ENCODE data around the gene ZBTB7C. TPM values are rescaled to one million over a fixed set of nuclear protein-coding genes. Genes with fewer than 3 reads are reported as not detected.

The ZBTB7C gene
- polyA plus RNA-seq, 1 experiment, result not detected

DNA sequence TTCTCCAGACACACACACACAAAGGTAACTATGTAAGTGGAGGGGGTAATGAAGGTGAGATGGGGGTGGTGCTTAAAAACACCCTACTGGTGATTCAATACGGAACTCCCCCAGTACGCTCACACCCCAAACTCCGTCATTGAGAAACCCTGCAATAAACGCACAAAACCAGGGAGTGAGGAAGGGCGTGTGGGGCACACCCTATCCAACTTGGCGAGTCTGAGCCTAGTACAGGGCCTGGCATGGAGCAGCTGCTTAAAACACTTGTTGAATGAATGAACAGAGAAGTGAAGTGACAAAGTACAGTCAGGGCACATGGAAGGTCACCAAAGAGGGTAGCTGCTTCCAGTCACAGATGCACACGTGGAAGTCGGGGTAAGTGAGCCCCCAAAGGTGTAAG lies 331.9 kb downstream of the ZBTB7C start:
- no peak for DNase-seq (ENCODE audit: low read depth)
- ChIA-PET CTCF (no interaction called here), POLR2A (no interaction called here)
- TF ChIP-seq, protein P1, sequence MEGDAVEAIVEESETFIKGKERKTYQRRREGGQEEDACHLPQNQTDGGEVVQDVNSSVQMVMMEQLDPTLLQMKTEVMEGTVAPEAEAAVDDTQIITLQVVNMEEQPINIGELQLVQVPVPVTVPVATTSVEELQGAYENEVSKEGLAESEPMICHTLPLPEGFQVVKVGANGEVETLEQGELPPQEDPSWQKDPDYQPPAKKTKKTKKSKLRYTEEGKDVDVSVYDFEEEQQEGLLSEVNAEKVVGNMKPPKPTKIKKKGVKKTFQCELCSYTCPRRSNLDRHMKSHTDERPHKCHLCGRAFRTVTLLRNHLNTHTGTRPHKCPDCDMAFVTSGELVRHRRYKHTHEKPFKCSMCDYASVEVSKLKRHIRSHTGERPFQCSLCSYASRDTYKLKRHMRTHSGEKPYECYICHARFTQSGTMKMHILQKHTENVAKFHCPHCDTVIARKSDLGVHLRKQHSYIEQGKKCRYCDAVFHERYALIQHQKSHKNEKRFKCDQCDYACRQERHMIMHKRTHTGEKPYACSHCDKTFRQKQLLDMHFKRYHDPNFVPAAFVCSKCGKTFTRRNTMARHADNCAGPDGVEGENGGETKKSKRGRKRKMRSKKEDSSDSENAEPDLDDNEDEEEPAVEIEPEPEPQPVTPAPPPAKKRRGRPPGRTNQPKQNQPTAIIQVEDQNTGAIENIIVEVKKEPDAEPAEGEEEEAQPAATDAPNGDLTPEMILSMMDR (IDR thresholded peaks at IDR 0.05; ENCODE audit: insufficient read depth, low read depth, low read length), result no peak
- Histone ChIP-seq H3K36me3 (ENCODE audit: control insufficient read depth, insufficient read depth, low read length) (no peaks in the 10 kb centered on the region), H3K4me3 (ENCODE audit: low read depth, low read length) (no peak overlapping the region), H3K27me3 (ENCODE audit: control insufficient read depth, insufficient read depth, low read length) (peaks cover 6% of the 10 kb centered on the region; the same call in 1 of the 2 replicates)

DNA sequence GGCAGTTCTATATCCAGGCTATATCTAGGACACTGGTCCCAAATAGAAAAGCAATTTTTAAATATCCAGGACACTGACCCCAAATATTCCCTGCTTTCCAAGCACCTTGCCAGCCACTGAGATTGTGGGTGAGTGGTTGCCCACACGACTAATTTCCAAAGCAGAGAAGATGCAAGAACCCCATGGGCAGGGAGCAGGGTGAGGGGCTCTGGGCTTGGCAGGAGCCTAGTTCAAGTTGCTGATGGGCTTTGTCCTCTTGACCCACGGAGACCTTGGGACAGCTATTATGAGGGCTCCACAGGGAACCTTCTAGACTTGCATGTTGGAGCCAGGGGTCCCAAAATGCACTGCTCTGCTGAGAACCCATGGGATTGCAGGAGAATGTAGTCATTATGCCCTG lies 332.7 kb downstream of the ZBTB7C start:
- Histone ChIP-seq H3K27me3 (ENCODE audit: control insufficient read depth, insufficient read depth, low read length) (peaks cover 6% of the 10 kb centered on the region; the same call in 1 of the 2 replicates), H3K36me3 (ENCODE audit: control insufficient read depth, insufficient read depth, low read length) (no peaks in the 10 kb centered on the region), H3K4me3 (ENCODE audit: low read depth, low read length) (no peak overlapping the region)
- CTCF ChIA-PET, result no interaction called here
- DNase-seq (ENCODE audit: low read depth), result no peak
- POLR2A ChIA-PET, result no interaction called here
- TF ChIP-seq, protein P1 (IDR thresholded peaks at IDR 0.05; ENCODE audit: insufficient read depth, low read depth, low read length), result no peak

DNA sequence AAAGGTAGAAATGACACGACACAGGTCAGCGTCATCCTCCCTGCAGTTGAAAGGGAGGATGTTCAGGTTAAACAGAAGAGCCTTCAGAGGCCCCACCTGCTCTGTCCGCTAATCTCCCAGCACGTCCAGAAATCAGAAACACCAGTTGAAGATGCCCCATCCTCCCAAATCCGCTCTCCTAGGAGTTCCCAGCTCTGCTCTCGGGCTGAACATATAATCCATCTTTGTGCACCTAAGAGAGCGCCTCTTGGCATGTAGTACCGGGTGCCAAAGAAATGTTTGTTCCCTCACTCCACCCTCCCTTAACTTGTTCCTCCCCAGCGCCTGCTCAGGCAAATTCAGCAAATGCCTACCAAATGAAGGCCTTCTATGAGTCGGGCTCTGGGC lies 333.5 kb downstream of the ZBTB7C start:
- TF ChIP-seq, protein P1 (IDR thresholded peaks at IDR 0.05; ENCODE audit: insufficient read depth, low read depth, low read length), result no peak
- CTCF ChIA-PET, result no interaction called here
- peaks cover 6% of the 10 kb centered on the region; the same call in 1 of the 2 replicates for H3K27me3 ChIP-seq (ENCODE audit: control insufficient read depth, insufficient read depth, low read length)
- H3K36me3 ChIP-seq (ENCODE audit: control insufficient read depth, insufficient read depth, low read length), result no peaks in the 10 kb centered on the region
- H3K4me3 ChIP-seq (ENCODE audit: low read depth, low read length), result no peak overlapping the region
- no peak for DNase-seq (ENCODE audit: low read depth)
- POLR2A ChIA-PET, result no interaction called here

DNA sequence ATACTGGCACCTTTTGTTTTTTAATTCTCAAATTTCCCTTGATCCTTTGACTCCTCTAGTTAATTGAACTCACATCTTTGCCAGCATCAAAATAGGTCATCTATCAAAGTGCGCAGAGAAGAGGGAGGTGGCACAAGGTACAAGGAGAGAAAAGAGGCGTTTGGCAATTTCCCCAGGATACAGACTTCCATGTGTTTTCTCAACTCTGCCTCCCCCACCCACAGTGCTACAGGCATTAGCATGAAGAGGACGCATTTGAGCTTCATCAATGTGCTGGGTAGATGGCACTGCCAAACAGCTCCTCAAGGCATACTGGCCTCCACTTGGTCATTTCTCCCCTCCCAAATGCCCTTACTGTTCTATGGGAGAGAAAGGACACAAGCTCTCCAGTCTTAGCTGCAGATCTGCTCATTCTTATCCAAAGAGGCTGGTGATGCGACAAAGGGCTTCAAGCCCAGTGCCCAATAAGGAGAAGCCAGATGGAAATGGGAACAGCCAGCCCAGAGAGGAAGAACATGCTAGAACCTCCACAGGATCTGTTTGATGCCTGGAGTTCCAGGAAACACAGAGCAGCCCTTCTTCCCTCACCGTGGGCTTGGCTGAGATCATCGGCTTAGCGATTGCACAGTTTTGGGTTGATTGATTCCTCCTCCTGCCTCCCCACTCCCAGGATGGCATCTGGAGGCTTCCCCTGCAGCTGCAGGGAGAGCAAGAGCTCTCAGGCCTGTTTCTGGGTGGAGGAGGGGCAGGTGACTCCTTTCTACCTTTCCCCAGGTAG lies 334.1 kb downstream of the ZBTB7C start:
- no peak for DNase-seq (ENCODE audit: low read depth)
- POLR2A ChIA-PET, result no interaction called here

DNA sequence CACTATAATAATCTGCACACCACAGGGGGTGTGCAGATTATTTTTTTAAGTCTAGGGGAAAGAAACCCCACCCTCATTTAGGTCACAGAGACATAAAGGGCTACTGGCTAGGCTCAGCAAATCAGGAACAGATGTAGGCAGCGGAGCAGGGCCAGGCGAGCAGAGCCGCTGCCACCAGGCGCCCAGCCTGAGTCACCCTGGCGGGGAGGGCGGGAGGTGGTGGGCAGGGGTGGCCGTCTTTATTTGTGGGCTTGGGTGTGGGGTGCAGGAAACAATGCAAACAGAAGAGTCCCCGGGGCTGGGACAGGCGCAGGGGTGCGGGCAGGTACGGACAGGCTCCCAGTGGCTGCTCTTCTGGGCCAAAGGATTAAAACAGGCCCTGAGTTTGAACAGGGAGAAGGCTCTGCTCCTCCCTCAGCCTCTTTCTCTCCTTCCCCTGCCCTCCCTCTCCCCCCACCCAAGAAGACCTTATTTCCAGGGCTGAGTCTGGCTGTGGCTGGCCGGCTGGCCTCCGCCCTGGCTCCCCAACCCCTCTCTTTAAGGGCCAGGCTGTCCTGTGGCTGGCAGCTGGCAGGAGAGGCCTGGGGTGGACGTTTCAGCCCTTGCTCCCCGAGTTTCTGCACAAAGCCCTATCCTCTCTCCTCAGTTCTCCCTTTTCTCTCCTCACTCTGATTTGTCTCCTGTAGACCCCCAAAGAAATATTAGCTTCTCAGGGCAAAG lies 335.8 kb downstream of the ZBTB7C start:
- no peaks in the 10 kb centered on the region for H3K36me3 ChIP-seq (ENCODE audit: control insufficient read depth, insufficient read depth, low read length)
- ChIA-PET CTCF (no interaction called here), POLR2A (no interaction called here)
- no peak overlapping the region for H3K4me3 ChIP-seq (ENCODE audit: low read depth, low read length)
- peaks cover 9% of the 10 kb centered on the region; the same call in 1 of the 2 replicates for H3K27me3 ChIP-seq (ENCODE audit: control insufficient read depth, insufficient read depth, low read length)
- no peak for DNase-seq (ENCODE audit: low read depth)
- TF ChIP-seq, protein P1 (IDR thresholded peaks at IDR 0.05; ENCODE audit: insufficient read depth, low read depth, low read length), result no peak

More for the DNA sequence above, 334.1 kb downstream of the ZBTB7C start:
- Histone ChIP-seq H3K27me3 (ENCODE audit: control insufficient read depth, insufficient read depth, low read length) (peaks cover 8% of the 10 kb centered on the region; the same call in 1 of the 2 replicates), H3K36me3 (ENCODE audit: control insufficient read depth, insufficient read depth, low read length) (no peaks in the 10 kb centered on the region), H3K4me3 (ENCODE audit: low read depth, low read length) (no peak overlapping the region)
- TF ChIP-seq, protein P1 (IDR thresholded peaks at IDR 0.05; ENCODE audit: insufficient read depth, low read depth, low read length), result no peak
- CTCF ChIA-PET, result interaction anchor here (0.7 to 0.8 kb wide), 2 partner anchors 8 to 43 kb away, joined by 3 read pairs; no protein-coding TSS in a partner anchor
